GM23248 (cell line): Measurements from ENCODE around the gene RMND5A. TPM values are rescaled to one million over a fixed set of nuclear protein-coding genes. Genes with fewer than 3 reads are reported as not detected.

Source experiments
- DNase-seq: peaks from one replicate; pipeline ENCODE4 v3.0.0-alpha.2; 2015
- H2AFZ ChIP-seq: fragments of 200-600 bp; sonication (generic); 2 replicates; pipeline ENCODE4 v1.6.1; 2016; ENCODE audit warnings: antibody characterized with exemption
- H3F3A ChIP-seq: fragments of 200-600 bp; sonication (generic); 2 replicates; pipeline ENCODE4 v1.6.1; 2016; ENCODE audit warnings: mild to moderate bottlenecking, antibody characterized with exemption, mixed run types; ENCODE audit not compliant: insufficient read depth
- H3K27ac ChIP-seq: fragments of 200-600 bp; sonication (generic); 2 replicates; pipeline ENCODE4 v1.5.1; 2016; ENCODE audit warnings: mild to moderate bottlenecking
- H3K27me3 ChIP-seq: fragments of 200-600 bp; sonication (generic); replicated peaks from 2 replicates; pipeline ENCODE4 v1.6.1; 2016; ENCODE audit warnings: mild to moderate bottlenecking; ENCODE audit not compliant: insufficient read depth
- H3K36me3 ChIP-seq: fragments of 200-600 bp; sonication (generic); 2 replicates; pipeline ENCODE4 v1.6.1; 2016; ENCODE audit warnings: low read depth, mild to moderate bottlenecking
- H3K4me1 ChIP-seq: fragments of 200-600 bp; sonication (generic); 2 replicates; pipeline ENCODE4 v1.6.1; 2016; ENCODE audit warnings: mild to moderate bottlenecking; ENCODE audit not compliant: insufficient read depth
- H3K4me2 ChIP-seq: fragments of 200-600 bp; sonication (generic); one replicate; pipeline ENCODE4 v1.6.1; 2016; ENCODE audit warnings: mild to moderate bottlenecking; ENCODE audit not compliant: unreplicated experiment
- H3K4me3 ChIP-seq: fragments of 200-600 bp; sonication (generic); 2 replicates; pipeline ENCODE4 v1.5.1; 2016; ENCODE audit warnings: mild to moderate bottlenecking
- H3K79me2 ChIP-seq: fragments of 200-600 bp; sonication (generic); 2 replicates; pipeline ENCODE4 v1.6.1; 2016; ENCODE audit warnings: mild to moderate bottlenecking; ENCODE audit not compliant: insufficient read depth
- H3K9ac ChIP-seq: fragments of 200-600 bp; sonication (generic); 2 replicates; pipeline ENCODE4 v1.6.1; 2016; ENCODE audit warnings: mild to moderate bottlenecking
- H3K9me2 ChIP-seq: fragments of 200-600 bp; sonication (generic); 2 replicates; pipeline ENCODE4 v1.6.1; 2016; ENCODE audit warnings: mixed run types, mild to moderate bottlenecking, moderate library complexity; ENCODE audit not compliant: insufficient read depth
- H3K9me3 ChIP-seq: fragments of 200-600 bp; sonication (generic); one replicate; pipeline ENCODE4 v1.6.1; 2017; ENCODE audit warnings: low read depth
- H4K20me1 ChIP-seq: fragments of 200-600 bp; sonication (generic); 2 replicates; pipeline ENCODE4 v1.6.0; 2016; ENCODE audit not compliant: insufficient read depth
- EZH2 ChIP-seq: fragments of 200-600 bp; sonication (generic); IDR thresholded peaks from 2 replicates; pipeline ENCODE4 v1.6.1; 2018; ENCODE audit warnings: antibody characterized with exemption, mild to moderate bottlenecking; ENCODE audit not compliant: insufficient read depth, poor library complexity, severe bottlenecking
- EZH2phosphoT487 ChIP-seq: fragments of 200-600 bp; sonication (generic); IDR thresholded peaks from 2 replicates; pipeline ENCODE4 v1.6.1; 2018; ENCODE audit warnings: antibody characterized with exemption, moderate library complexity, mild to moderate bottlenecking, low read depth; ENCODE audit not compliant: insufficient read depth
- WGBS, 2 experiments: methylation state at CpG; one replicate each; pipeline ENCODE4 v1.1.6; 2015 to 2017; ENCODE audit warnings: low lambda C conversion rate in 2 of 2, low coverage in 1 of 2; ENCODE audit errors: missing lambda C conversion rate in 2 of 2; 5-methylcytosine and 5-hydroxymethylcytosine counted together
- in situ Hi-C: fragments of 300-500 bp; cut with MboI; formaldehyde crosslinking; loops from 2 replicates; pipeline ENCODE4 v1.15.0; 2020
- polyA plus RNA-seq: library from polyadenylated mRNA; unstranded; fragments of >200 nt; fragmentation: Nextera tagmentation; extraction: Ambion mirVana; gene quantifications from 2 replicates; pipeline ENCODE4 v1.2.1, GENCODE V29; 2016
- total RNA-seq: library from RNA; depleted of rRNA; stranded (reverse); fragments of >200 nt; shearing (Covaris generic); gene quantifications from 2 replicates; pipeline ENCODE4 v1.2.3, GENCODE V29; 2014

Gene RMND5A
- total and polyA plus RNA-seq, 2 experiments from 2014 or later = 6.8 to 21.2 TPM

DNA sequence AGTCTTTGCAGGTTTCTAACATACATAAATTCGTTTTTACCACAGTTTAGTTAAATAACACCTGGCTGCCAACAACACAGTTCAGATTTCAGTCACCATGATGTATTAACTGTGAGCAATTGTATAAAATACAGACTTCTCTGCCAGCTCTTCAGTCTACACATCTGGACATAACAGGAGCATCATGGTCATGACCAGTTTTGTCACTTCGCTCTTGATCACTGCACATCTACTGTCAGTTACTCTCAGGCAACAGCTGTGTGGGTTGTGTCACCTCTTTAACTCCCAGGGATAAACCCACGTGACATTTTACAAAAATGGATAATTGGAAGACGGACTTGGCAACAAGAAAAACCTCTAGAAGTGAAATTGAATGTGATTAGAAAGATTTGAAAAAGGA is 40.3 kb downstream of the RMND5A start:
- Histone ChIP-seq H3F3A (no peaks in the 10 kb centered on the region), H4K20me1 (no peaks in the 10 kb centered on the region), H2AFZ (no peak overlapping the region), H3K36me3 (peaks cover 4% of the 10 kb centered on the region; the same call in 1 of the 2 replicates), H3K4me3 (no peak overlapping the region), H3K4me2 (no peak overlapping the region), H3K9me3 (no peaks in the 10 kb centered on the region), H3K27me3 (no peaks in the 10 kb centered on the region), H3K9ac (no peak overlapping the region), H3K27ac (no peak overlapping the region), H3K4me1 (no peaks in the 10 kb centered on the region), H3K79me2 (peaks cover 12% of the 10 kb centered on the region; the same call in 1 of the 2 replicates), H3K9me2 (no peaks in the 10 kb centered on the region)
- in situ Hi-C loops = no loop called here
- no peak for DNase-seq
- no peak for TF ChIP-seq EZH2phosphoT487
- TF ChIP-seq EZH2 = no peak
- WGBS, 2 experiments = 78 to 87% methylated on average over 4 of the region's 4 CpGs

DNA sequence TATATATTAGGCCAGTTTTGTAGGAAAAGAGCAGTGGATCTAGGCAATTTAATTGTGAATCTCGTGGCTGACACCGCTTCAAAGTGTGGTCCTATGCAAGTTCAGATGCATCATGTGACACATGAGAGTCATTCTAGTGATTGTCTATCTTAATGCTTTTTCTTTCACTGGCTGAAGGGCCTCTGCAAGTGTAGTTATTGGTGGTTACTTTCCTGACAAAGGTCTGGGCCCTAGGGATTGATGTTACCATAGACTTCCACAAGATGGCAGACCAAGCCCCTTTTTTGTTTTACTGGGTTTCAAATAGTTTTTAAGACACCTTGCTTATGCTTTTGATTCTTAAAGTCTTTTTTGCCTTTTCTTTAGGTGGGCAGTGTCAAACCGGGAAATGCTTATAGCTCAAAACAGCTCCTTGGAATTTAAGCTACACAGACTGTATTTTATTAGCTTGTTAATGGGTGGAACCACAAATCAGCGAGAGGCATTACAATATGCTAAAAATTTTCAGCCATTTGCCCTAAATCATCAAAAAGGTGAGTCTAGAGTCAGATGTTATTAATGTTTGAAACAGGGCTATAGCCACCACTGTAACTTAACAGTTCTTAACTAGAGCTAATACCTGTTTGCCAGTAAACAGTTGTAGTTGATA is 44.7 kb downstream of the RMND5A start:
- Histone ChIP-seq H3K9ac (no peak overlapping the region), H3K27ac (no peak overlapping the region), H3K27me3 (no peaks in the 10 kb centered on the region), H3K4me2 (no peak overlapping the region), H3K4me3 (no peak overlapping the region), H3F3A (no peaks in the 10 kb centered on the region), H3K9me3 (no peaks in the 10 kb centered on the region), H3K36me3 (no peaks in the 10 kb centered on the region), H3K79me2 (peaks cover 4% of the 10 kb centered on the region; the same call in 1 of the 2 replicates), H4K20me1 (no peaks in the 10 kb centered on the region), H3K9me2 (no peaks in the 10 kb centered on the region), H2AFZ (no peak overlapping the region), H3K4me1 (no peaks in the 10 kb centered on the region)
- in situ Hi-C loops = no loop called here
- WGBS, 2 experiments = 52 to 54% methylated on average over 4 of the region's 4 CpGs
- peak; percentile 58 for DNase-seq
- TF ChIP-seq EZH2phosphoT487 (no peak), EZH2 (no peak)

DNA sequence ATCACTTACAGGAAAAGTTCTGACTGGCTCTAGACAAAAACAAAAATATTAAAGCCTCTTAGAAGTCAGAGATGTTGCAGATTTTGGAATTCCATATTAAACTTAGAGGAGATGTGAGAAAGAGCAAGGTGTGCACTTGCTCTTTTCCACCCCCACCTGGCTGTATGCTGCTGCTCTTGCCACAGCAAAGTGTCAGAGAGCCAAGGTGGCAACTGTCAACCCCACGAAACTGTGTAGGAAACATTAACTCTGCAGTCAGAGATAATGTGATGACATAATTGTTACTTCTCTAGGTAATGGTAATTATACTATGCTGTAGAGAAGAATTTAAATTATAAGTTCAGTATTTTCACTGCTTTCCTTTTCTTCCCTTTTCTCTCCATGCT is 45.2 kb downstream of the RMND5A start:
- Histone ChIP-seq H3K27me3 (no peaks in the 10 kb centered on the region), H3K27ac (no peak overlapping the region), H3K4me1 (no peaks in the 10 kb centered on the region), H3K9me2 (no peaks in the 10 kb centered on the region), H3F3A (no peaks in the 10 kb centered on the region), H2AFZ (no peak overlapping the region), H3K9ac (no peak overlapping the region), H3K4me2 (no peak overlapping the region), H3K79me2 (peaks cover 4% of the 10 kb centered on the region; the same call in 1 of the 2 replicates), H4K20me1 (no peaks in the 10 kb centered on the region), H3K36me3 (no peaks in the 10 kb centered on the region), H3K9me3 (no peaks in the 10 kb centered on the region), H3K4me3 (no peak overlapping the region)
- WGBS, 2 experiments = 43 to 50% methylated on average over 1 of the region's 1 CpG
- TF ChIP-seq EZH2phosphoT487 = no peak
- TF ChIP-seq EZH2 = no peak
- in situ Hi-C loops = no loop called here
- no peak for DNase-seq

DNA sequence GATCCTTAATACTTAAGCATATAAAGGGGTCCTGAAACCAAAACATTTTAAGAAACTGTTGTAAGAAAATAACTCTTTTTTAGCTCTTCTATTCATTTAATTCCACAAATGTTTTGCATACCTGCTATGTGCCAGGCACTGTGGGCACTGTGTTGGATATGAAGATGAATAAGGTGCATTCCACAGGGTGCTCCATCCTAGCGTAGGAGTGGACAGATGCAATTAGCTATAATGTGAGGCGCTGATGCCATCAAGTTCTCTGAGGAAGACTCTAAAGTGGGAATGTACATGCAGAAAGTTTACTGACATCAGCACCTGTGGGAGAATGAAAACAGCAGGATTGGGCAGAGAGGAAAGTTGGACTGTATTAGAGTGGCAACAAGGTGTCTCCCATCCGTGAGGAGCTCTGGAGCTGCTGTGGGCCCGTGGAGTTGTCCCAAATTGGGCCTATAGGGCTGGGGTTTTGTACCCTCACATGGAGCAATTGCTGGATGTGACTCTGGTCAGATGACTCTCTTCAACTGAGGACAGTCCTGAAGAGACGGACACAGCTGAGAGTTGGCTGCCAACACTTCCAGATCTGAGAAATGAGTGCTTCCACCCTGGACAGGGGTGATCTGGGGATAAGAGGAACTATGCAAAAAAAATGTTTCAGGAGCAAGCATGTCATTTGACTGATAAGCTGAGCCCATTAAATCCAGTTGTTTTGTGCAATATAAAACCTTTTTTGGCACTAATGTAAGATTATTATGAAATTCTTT is 48.3 kb downstream of the RMND5A start:
- Histone ChIP-seq H4K20me1 (no peaks in the 10 kb centered on the region), H3K4me1 (no peaks in the 10 kb centered on the region), H3K4me3 (no peak overlapping the region), H2AFZ (no peak overlapping the region), H3K9me2 (no peaks in the 10 kb centered on the region), H3K27ac (no peak overlapping the region), H3K27me3 (no peaks in the 10 kb centered on the region), H3F3A (no peaks in the 10 kb centered on the region), H3K79me2 (0 out of 2 replicates have a peak, but pooled peaks cover under 1% of the 10 kb centered on the region), H3K4me2 (no peak overlapping the region), H3K9ac (no peak overlapping the region), H3K9me3 (no peaks in the 10 kb centered on the region), H3K36me3 (peaks cover 14% of the 10 kb centered on the region)
- in situ Hi-C loops = no loop called here
- TF ChIP-seq EZH2 (no peak), EZH2phosphoT487 (no peak)
- DNase-seq = no peak
- 91 to 94% methylated on average over 5 of the region's 5 CpGs for WGBS, 2 experiments
